SIG-M5 treated with dmso at 0.1 percent for 504 hours (cell line): ENCODE results near the gene EPHA2.

Experiments used
- DNase-seq: peaks from one replicate; lab custom pipeline; 2025; ENCODE audit not compliant: unreplicated experiment; lab: John Stamatoyannopoulos, UW

EPHA2 gene

GRCh38 chr1:16184557-16185303, 28.9 kb upstream of the EPHA2 start:
- DNase-seq = no peak

GRCh38 chr1:16183765-16184556, 28.1 kb upstream of the EPHA2 start:
- DNase-seq = no peak

DNA sequence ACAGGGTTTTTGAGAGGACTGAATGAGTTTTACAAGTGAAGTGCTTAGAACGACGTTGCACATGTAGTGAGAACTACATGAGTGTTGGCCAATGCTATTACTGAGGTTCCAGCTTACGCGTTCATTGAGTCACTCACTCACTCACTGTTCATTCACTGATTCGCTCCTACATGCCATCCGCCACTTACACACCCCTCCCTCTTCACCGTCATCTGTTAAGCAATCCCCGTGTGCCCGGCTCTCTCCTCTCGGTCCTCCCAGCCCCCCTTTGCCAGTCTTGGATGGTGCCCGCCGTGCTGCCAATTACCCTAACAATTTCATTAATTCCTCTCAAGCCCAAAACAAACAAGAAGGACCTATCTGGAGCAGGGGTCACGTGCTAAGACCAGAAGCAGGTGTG, 27.3 kb upstream of the EPHA2 start:
- peak; percentile 50 for DNase-seq

DNA sequence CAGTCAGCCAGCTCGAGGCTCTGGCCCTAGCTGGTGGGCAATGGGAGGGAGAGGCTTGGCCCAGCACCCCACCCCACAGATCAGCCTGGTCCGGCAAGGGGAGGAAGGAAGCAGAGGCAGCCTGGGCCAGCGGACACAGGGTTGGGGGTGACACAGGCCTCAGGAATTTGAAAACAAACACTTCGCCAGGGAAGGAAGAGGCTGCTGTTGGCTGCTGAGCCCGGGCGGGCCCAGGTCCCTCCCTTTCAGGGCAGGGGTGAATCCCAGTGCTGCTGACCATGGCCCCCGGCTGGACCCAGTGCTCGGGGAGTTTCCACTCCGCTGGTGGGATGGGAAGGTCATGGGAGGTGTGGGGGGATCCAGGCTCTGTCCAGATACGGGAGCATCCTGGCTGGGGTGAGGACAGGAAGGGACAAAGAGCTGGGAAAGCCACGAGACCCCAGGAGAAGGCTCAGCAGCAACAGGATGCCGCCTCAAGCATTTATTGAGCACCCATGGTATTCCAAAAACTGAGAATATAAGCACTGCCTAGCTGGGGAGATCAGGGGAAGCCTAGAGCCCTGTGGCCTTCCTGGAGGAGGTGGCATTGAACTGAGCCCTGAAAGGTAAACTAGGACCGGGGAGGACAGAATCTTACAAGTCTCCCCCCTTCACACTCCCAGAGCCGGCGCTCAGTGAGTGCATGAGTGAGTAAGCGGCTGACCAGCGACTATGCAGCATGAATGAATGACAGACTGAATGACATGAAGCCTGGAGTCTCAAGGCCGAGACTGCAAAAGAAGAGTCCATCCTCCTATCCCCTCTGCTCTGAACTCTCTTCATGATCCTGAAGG, 26.2 kb upstream of the EPHA2 start:
- DNase-seq = peak; percentile 16

- no peak for DNase-seq
Observed at GRCh38 chr1:16180291-16180824, 24.5 kb upstream of the EPHA2 start.

- DNase-seq = no peak
Observed at GRCh38 chr1:16178596-16179497, 23.0 kb upstream of the EPHA2 start.

GRCh38 chr1:16177306-16177705, 21.4 kb upstream of the EPHA2 start:
- DNase-seq = no peak

DNA sequence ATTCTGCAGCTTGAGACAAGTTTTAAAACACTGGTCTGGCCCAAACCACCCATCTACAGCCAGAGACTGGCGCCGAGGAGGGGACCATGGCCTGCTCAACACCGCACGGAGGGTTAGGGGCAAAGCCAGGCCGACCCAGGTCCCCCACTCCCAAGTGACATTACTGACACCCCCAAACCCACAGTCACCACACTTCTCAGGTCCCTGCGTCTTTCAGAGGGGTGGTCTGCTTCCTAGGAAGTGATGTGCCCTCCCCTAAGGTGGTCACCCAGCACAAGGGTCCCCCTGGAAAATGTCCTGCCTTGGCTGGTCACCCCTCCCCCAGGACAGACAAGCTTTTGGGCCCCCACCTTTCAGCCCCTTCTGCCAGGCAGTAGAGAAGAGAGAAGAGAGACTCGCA, 20.8 kb upstream of the EPHA2 start:
- DNase-seq = no peak

- no peak for DNase-seq
Observed at GRCh38 chr1:16175610-16176553, 20.0 kb upstream of the EPHA2 start.

DNA sequence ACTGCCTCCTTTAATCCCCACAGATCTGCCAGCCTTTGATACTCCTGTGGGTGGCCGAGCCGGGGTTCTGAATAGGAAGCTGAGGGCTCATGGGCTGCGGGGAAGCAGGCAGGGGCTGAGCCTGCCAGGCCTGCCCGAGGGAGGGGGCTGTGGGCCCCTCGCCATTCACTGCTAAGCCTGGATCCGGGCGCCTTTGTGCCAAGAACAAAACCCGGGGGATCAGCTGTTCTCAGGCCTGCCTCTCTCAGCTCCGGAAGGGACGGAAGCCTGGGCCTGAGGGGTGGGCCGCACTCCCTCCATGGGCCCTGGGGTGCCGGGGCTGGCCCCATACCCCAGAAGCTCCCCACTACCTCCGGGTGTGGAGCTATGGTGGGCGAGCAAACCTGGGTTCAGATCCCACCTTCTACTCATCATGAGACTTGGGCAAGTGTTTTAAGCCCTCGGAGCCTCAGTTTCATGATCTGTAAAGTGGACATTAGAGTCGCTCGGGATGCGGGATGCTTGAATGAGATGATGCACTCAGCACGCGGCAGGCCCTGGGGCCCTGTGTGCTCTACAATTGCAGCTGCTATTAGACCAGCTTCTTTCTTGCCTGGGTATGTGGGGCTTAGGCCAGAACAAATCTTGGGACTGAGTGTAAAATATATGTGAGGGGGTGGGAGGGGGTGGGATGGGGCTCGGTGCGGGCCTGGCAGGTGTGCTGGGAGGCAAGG, 19.2 kb upstream of the EPHA2 start:
- no peak for DNase-seq

- no peak for DNase-seq
Observed at GRCh38 chr1:16174261-16174868, 18.5 kb upstream of the EPHA2 start.

DNA sequence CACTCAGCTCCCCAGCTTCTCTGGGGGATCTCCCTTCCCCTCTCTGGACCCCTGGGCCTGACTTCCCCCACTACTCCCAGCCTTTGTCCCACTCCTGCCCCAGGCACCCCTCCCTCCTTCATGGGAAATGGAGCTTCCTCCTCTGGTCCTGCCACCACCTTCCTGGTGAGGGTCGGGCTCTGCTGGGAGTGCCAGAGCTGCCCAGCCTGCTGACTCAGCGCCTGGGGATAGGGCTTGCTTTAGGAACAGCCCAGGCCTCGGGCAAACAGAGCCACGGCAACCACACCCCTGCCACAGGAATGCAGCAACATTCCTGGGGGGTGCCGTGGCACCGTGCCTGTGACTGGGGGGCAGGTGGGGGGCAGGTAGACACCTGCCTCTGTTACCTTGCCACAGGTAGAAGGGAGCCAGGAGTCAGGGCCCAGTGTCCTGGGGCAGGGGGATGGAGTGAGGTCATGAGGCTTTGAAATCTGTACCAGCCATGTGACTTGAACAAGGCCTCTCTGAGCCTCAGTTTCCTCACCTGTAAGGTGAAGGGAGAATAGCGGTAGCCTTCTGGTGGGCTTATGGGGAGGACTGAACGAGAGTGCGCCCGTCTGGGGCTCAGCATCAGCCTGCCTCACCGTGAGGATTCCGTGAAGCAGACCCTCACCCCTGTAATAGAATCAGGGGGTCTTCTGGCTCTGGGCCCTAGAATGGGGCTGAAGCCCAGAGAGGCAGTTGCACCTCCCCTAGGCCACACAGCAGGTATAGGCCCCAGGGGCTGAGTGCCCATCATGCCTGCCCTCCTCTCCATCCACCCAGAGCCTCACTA, 17.8 kb upstream of the EPHA2 start:
- DNase-seq = peak; percentile 65

GRCh38 chr1:16172964-16173446, 17.1 kb upstream of the EPHA2 start:
- DNase-seq = peak; percentile 65

DNA sequence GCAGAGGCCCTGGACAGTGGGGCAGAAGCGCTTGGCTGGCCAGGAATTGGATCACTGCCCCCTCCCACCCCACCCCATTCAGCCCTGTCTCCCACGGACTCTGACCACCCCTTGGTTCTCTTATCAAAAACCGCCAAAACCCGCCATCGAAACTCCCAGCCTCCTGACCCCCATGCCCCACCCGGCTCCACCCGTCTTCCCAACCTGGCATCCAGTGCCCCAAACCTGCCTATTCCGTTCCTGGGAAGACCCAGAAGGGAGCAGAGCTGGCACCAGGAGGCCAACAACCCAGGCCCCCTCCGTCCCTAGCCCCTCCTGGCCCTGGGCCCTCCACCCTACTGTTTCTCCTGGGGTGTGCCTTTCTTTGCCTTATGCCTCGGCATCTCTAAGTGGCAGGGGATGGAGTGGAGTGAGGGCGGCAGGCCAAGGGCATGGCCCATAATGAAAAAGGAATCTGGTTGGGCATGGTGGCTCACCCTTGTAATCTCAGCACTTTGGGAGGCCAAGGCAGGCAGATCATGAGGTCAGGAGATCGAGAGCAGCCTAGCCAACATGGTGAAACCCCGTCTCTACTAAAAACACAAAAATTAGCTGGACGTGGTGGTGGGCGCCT, 16.5 kb upstream of the EPHA2 start:
- no peak for DNase-seq

GRCh38 chr1:16171314-16172151, 15.7 kb upstream of the EPHA2 start:
- DNase-seq = no peak

GRCh38 chr1:16170283-16170673, 14.4 kb upstream of the EPHA2 start:
- DNase-seq = no peak
